Prostate gland (tissue), 2 donors: Measurements from ENCODE around the gene CD46.

Source experiments
- CTCF ChIP-seq, 4 experiments: fragments of 200-600 bp in 2 of 4; fragments of 450-650 bp in 2 of 4; sonication (generic) in 2 of 4; IDR thresholded peaks; 1 replicate in 3 of 4; 2 replicates in 1 of 4; pipeline ENCODE4 v1.5.1; 2016 to 2019; ENCODE audit warnings: antibody characterized with exemption in 4 of 4, mild to moderate bottlenecking in 2 of 4, moderate library complexity in 2 of 4
- POLR2AphosphoS5 ChIP-seq: sonication (generic); formaldehyde crosslinking; IDR thresholded peaks from one replicate; pipeline ENCODE4 v1.6.1; 2017; ENCODE audit warnings: antibody characterized with exemption

- no peak for TF ChIP-seq CTCF (IDR thresholded peaks at IDR 0.05)
- no peak for TF ChIP-seq POLR2AphosphoS5
These were observed 48.1 kb upstream of the CD46 start for GRCh38 chr1:207703712-207704111.
